GM23338 (cell line): Measurements from ENCODE around the gene PRSS36. TPM values are rescaled to one million over a fixed set of nuclear protein-coding genes. Genes with fewer than 3 reads are reported as not detected.

Source experiments
- ATAC-seq: fragments of 200-7000 bp; cut with Tn5 transposase; 3 replicates; pipeline ENCODE4 v1.9.1; 2020
- DNase-seq: peaks from one replicate; pipeline ENCODE4 v3.0.0-alpha.2; 2015; ENCODE audit warnings: low spot score
- H2AFZ ChIP-seq: fragments of 200-600 bp; sonication (generic); 2 replicates; pipeline ENCODE4 v1.8.0; 2016; ENCODE audit warnings: antibody characterized with exemption, mild to moderate bottlenecking, moderate library complexity
- H3F3A ChIP-seq: fragments of 200-600 bp; sonication (generic); replicated peaks from 2 replicates; pipeline ENCODE4 v1.8.0; 2017; ENCODE audit warnings: antibody characterized with exemption, mixed run types, low read depth
- H3K27ac ChIP-seq: fragments of 200-600 bp; sonication (generic); 2 replicates; pipeline ENCODE4 v1.6.1; 2016; ENCODE audit warnings: low read depth
- H3K27me3 ChIP-seq: fragments of 200-600 bp; sonication (generic); 2 replicates; pipeline ENCODE4 v1.8.0; 2016; ENCODE audit warnings: mild to moderate bottlenecking, mixed run types, moderate library complexity; ENCODE audit not compliant: insufficient read depth
- H3K36me3 ChIP-seq: fragments of 200-600 bp; sonication (generic); 2 replicates; pipeline ENCODE4 v1.8.0; 2016; ENCODE audit warnings: mild to moderate bottlenecking; ENCODE audit not compliant: insufficient read depth
- H3K4me1 ChIP-seq: fragments of 200-600 bp; sonication (generic); 2 replicates; pipeline ENCODE4 v1.8.0; 2016; ENCODE audit warnings: mild to moderate bottlenecking, moderate library complexity; ENCODE audit not compliant: insufficient read depth
- H3K4me2 ChIP-seq: fragments of 200-600 bp; sonication (generic); 2 replicates; pipeline ENCODE4 v1.7.1; 2017; ENCODE audit warnings: mixed run types
- H3K4me3 ChIP-seq: fragments of 200-600 bp; sonication (generic); 2 replicates; pipeline ENCODE4 v1.6.1; 2016; ENCODE audit warnings: mixed run types
- H3K79me2 ChIP-seq: fragments of 200-600 bp; sonication (generic); replicated peaks from 2 replicates; pipeline ENCODE4 v1.8.0; 2017; ENCODE audit warnings: mild to moderate bottlenecking; ENCODE audit not compliant: insufficient read depth
- H3K9me2 ChIP-seq: fragments of 200-600 bp; sonication (generic); 2 replicates; pipeline ENCODE4 v1.8.0; 2017; ENCODE audit not compliant: insufficient read depth
- H4K20me1 ChIP-seq: fragments of 200-600 bp; sonication (generic); replicated peaks from 2 replicates; pipeline ENCODE4 v1.8.0; 2017; ENCODE audit warnings: mild to moderate bottlenecking; ENCODE audit not compliant: insufficient read depth
- H3K27ac Mint-ChIP-seq: 2 replicates; pipeline ENCODE4 v1.8.0; 2020; ENCODE audit warnings: inconsistent platforms, mild to moderate bottlenecking, moderate library complexity, mixed read lengths
- H3K27me3 Mint-ChIP-seq: 3 replicates; pipeline ENCODE4 v1.8.0; 2022; ENCODE audit warnings: low read depth, mild to moderate bottlenecking, moderate library complexity, mixed read lengths, inconsistent platforms; ENCODE audit not compliant: insufficient read depth, poor library complexity
- H3K36me3 Mint-ChIP-seq: 3 replicates; pipeline ENCODE4 v1.8.0; 2021; ENCODE audit warnings: low read depth, mild to moderate bottlenecking, inconsistent platforms, moderate library complexity, mixed read lengths
- H3K4me1 Mint-ChIP-seq: 3 replicates; pipeline ENCODE4 v1.8.0; 2020; ENCODE audit warnings: mild to moderate bottlenecking, inconsistent platforms, mixed read lengths
- H3K4me3 Mint-ChIP-seq: 3 replicates; pipeline ENCODE4 v1.8.0; 2021; ENCODE audit warnings: moderate library complexity, mild to moderate bottlenecking, inconsistent platforms, mixed read lengths
- H3K9me3 Mint-ChIP-seq: 3 replicates; pipeline ENCODE4 v1.8.0; 2020; ENCODE audit warnings: moderate library complexity, mild to moderate bottlenecking, inconsistent platforms, mixed read lengths
- CREB1 ChIP-seq: fragments of 250-450 bp; sonication (Bioruptor Pico); IDR thresholded peaks from 2 replicates; pipeline ENCODE4 v1.5.0; 2020; ENCODE audit warnings: low read depth, mild to moderate bottlenecking, moderate library complexity
- EZH2 ChIP-seq: fragments of 200-600 bp; sonication (generic); IDR thresholded peaks from one replicate; pipeline ENCODE4 v1.8.0; 2017; ENCODE audit warnings: antibody characterized with exemption, mild to moderate bottlenecking, low read depth; ENCODE audit not compliant: unreplicated experiment
- EZH2phosphoT487 ChIP-seq: fragments of 200-600 bp; sonication (generic); IDR thresholded peaks from one replicate; pipeline ENCODE4 v1.8.1; 2018; ENCODE audit warnings: antibody characterized with exemption; ENCODE audit not compliant: unreplicated experiment
- JUNB ChIP-seq: IDR thresholded peaks from one replicate; pipeline ENCODE4 v1.6.1; 2016; ENCODE audit warnings: antibody characterized with exemption; ENCODE audit not compliant: unreplicated experiment
- NANOG ChIP-seq: IDR thresholded peaks from 2 replicates; pipeline ENCODE4 v1.6.1; 2016; ENCODE audit warnings: antibody characterized with exemption, borderline replicate concordance
- POLR2AphosphoS5 ChIP-seq: IDR thresholded peaks from 2 replicates; pipeline ENCODE4 v1.6.1; 2016; ENCODE audit warnings: antibody characterized with exemption, low read depth
- STAT1 ChIP-seq: IDR thresholded peaks from one replicate; pipeline ENCODE4 v1.6.1; 2016; ENCODE audit warnings: antibody characterized with exemption; ENCODE audit not compliant: unreplicated experiment
- ZNF114 ChIP-seq: fragments of 250-450 bp; sonication (Bioruptor Pico); IDR thresholded peaks from 2 replicates; pipeline ENCODE4 v1.5.0; 2020; ENCODE audit warnings: mild to moderate bottlenecking, moderate library complexity
- ZNF331 ChIP-seq: fragments of 250-450 bp; sonication (Bioruptor Pico); IDR thresholded peaks from 2 replicates; pipeline ENCODE4 v1.5.0; 2020; ENCODE audit warnings: low read depth, mild to moderate bottlenecking, moderate library complexity
- polyA plus RNA-seq: library from polyadenylated mRNA; unstranded; fragments of >200 nt; fragmentation: Nextera tagmentation; extraction: Ambion mirVana; gene quantifications from 2 replicates; pipeline ENCODE4 v1.2.1, GENCODE V29; 2016
- total RNA-seq: library from RNA; depleted of rRNA; stranded (reverse); fragments of >200 nt; shearing (Covaris generic); gene quantifications from 2 replicates; pipeline ENCODE4 v1.2.3, GENCODE V29; 2014
- TF ChIP-seq, protein P1 (sequence below): fragments of 250-450 bp; sonication (Bioruptor Pico); IDR thresholded peaks from 2 replicates; pipeline ENCODE4 v1.5.0; 2020; ENCODE audit warnings: mild to moderate bottlenecking, moderate library complexity
- TF ChIP-seq, protein P2 (sequence below), 2 experiments: fragments of 200-600 bp in 1 of 2; sonication (generic) in 1 of 2; conservative IDR thresholded peaks; 2 replicates each; pipeline versions ENCODE4 v1.5.1 to v1.6.1; 2016 to 2017; ENCODE audit warnings: antibody characterized with exemption in 2 of 2, low read depth in 2 of 2, mild to moderate bottlenecking in 2 of 2, moderate library complexity in 1 of 2
- TF ChIP-seq, protein P3 (sequence below): IDR thresholded peaks from 2 replicates; pipeline ENCODE4 v1.6.1; 2016; ENCODE audit warnings: antibody characterized with exemption
- TF ChIP-seq, protein P4 (sequence below): IDR thresholded peaks from one replicate; pipeline ENCODE4 v1.6.1; 2018; ENCODE audit warnings: antibody characterized with exemption; ENCODE audit not compliant: unreplicated experiment

Gene PRSS36
- total and polyA plus RNA-seq, 2 experiments from 2014 or later = 0.91 to 1.4 TPM

DNA sequence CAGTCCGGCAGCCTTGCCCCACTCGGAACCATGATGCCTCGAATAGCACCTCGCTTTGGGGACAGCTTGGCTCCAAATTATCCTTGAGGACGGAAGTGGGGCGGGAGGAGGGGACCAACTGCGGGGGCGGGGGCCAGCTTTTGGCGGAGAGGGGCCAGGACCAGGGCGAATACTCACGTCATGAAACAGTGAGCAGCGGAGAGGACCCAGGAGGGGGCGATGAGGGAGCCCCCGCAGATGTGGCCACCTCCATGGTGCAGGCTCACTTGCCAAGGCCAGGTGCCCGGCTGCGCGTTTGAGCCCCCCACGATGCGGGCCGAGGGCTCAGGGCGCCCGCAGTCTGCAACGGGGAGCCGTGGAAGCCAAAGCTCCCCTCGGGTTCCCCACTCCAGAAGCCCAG lies 970 bp downstream of the PRSS36 start:
- H3K79me2 ChIP-seq = no peaks in the 10 kb centered on the region

More for the DNA sequence above, 970 bp downstream of the PRSS36 start:
- Histone ChIP-seq H3K9me2 (no peaks in the 10 kb centered on the region), H3K4me2 (peak overlapping the region; percentile 86), H3F3A (0 out of 2 replicates have a peak, but pooled peaks cover 5% of the 10 kb centered on the region), H3K4me1 (peaks cover 14% of the 10 kb centered on the region), H3K27me3 (peaks cover 32% of the 10 kb centered on the region), H3K27ac (no peak overlapping the region), H3K4me3 (peak overlapping the region; percentile 70), H3K36me3 (no peaks in the 10 kb centered on the region; the same call in 1 of the 2 replicates), H4K20me1 (no peaks in the 10 kb centered on the region), H2AFZ (peak overlapping the region; percentile 99)
- H3K4me3 Mint-ChIP-seq = peak overlapping the region; percentile 63; the same call in 2 of the 3 replicates
- peaks cover 20% of the 10 kb centered on the region for H3K4me1 Mint-ChIP-seq
- H3K27ac Mint-ChIP-seq = no peak overlapping the region
- TF ChIP-seq EZH2phosphoT487 (no peak), EZH2 (no peak), POLR2AphosphoS5 (no peak), ZNF114 (CRISPR knock-in tag) (no peak), JUNB (no peak), STAT1 (no peak), CREB1 (CRISPR knock-in tag) (no peak), NANOG (no peak), ZNF331 (no peak)
- TF ChIP-seq, protein P1, sequence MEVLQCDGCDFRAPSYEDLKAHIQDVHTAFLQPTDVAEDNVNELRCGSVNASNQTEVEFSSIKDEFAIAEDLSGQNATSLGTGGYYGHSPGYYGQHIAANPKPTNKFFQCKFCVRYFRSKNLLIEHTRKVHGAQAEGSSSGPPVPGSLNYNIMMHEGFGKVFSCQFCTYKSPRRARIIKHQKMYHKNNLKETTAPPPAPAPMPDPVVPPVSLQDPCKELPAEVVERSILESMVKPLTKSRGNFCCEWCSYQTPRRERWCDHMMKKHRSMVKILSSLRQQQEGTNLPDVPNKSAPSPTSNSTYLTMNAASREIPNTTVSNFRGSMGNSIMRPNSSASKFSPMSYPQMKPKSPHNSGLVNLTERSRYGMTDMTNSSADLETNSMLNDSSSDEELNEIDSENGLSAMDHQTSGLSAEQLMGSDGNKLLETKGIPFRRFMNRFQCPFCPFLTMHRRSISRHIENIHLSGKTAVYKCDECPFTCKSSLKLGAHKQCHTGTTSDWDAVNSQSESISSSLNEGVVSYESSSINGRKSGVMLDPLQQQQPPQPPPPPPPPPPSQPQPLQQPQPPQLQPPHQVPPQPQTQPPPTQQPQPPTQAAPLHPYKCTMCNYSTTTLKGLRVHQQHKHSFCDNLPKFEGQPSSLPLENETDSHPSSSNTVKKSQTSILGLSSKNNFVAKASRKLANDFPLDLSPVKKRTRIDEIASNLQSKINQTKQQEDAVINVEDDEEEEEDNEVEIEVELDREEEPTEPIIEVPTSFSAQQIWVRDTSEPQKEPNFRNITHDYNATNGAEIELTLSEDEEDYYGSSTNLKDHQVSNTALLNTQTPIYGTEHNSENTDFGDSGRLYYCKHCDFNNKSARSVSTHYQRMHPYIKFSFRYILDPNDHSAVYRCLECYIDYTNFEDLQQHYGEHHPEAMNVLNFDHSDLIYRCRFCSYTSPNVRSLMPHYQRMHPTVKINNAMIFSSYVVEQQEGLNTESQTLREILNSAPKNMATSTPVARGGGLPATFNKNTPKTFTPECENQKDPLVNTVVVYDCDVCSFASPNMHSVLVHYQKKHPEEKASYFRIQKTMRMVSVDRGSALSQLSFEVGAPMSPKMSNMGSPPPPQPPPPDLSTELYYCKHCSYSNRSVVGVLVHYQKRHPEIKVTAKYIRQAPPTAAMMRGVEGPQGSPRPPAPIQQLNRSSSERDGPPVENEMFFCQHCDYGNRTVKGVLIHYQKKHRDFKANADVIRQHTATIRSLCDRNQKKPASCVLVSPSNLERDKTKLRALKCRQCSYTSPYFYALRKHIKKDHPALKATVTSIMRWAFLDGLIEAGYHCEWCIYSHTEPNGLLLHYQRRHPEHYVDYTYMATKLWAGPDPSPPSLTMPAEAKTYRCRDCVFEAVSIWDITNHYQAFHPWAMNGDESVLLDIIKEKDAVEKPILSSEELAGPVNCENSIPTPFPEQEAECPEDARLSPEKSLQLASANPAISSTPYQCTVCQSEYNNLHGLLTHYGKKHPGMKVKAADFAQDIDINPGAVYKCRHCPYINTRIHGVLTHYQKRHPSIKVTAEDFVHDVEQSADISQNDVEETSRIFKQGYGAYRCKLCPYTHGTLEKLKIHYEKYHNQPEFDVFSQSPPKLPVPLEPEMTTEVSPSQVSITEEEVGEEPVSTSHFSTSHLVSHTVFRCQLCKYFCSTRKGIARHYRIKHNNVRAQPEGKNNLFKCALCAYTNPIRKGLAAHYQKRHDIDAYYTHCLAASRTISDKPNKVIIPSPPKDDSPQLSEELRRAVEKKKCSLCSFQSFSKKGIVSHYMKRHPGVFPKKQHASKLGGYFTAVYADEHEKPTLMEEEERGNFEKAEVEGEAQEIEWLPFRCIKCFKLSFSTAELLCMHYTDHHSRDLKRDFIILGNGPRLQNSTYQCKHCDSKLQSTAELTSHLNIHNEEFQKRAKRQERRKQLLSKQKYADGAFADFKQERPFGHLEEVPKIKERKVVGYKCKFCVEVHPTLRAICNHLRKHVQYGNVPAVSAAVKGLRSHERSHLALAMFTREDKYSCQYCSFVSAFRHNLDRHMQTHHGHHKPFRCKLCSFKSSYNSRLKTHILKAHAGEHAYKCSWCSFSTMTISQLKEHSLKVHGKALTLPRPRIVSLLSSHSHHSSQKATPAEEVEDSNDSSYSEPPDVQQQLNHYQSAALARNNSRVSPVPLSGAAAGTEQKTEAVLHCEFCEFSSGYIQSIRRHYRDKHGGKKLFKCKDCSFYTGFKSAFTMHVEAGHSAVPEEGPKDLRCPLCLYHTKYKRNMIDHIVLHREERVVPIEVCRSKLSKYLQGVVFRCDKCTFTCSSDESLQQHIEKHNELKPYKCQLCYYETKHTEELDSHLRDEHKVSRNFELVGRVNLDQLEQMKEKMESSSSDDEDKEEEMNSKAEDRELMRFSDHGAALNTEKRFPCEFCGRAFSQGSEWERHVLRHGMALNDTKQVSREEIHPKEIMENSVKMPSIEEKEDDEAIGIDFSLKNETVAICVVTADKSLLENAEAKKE (CRISPR knock-in tag) = no peak
- TF ChIP-seq, protein P2, sequence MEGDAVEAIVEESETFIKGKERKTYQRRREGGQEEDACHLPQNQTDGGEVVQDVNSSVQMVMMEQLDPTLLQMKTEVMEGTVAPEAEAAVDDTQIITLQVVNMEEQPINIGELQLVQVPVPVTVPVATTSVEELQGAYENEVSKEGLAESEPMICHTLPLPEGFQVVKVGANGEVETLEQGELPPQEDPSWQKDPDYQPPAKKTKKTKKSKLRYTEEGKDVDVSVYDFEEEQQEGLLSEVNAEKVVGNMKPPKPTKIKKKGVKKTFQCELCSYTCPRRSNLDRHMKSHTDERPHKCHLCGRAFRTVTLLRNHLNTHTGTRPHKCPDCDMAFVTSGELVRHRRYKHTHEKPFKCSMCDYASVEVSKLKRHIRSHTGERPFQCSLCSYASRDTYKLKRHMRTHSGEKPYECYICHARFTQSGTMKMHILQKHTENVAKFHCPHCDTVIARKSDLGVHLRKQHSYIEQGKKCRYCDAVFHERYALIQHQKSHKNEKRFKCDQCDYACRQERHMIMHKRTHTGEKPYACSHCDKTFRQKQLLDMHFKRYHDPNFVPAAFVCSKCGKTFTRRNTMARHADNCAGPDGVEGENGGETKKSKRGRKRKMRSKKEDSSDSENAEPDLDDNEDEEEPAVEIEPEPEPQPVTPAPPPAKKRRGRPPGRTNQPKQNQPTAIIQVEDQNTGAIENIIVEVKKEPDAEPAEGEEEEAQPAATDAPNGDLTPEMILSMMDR (conservative IDR thresholded peaks at IDR 0.05; ENCODE audit: low read depth in 2 of 2) = no peak
- TF ChIP-seq, protein P3, sequence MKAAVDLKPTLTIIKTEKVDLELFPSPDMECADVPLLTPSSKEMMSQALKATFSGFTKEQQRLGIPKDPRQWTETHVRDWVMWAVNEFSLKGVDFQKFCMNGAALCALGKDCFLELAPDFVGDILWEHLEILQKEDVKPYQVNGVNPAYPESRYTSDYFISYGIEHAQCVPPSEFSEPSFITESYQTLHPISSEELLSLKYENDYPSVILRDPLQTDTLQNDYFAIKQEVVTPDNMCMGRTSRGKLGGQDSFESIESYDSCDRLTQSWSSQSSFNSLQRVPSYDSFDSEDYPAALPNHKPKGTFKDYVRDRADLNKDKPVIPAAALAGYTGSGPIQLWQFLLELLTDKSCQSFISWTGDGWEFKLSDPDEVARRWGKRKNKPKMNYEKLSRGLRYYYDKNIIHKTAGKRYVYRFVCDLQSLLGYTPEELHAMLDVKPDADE = no peak
- TF ChIP-seq, protein P4, sequence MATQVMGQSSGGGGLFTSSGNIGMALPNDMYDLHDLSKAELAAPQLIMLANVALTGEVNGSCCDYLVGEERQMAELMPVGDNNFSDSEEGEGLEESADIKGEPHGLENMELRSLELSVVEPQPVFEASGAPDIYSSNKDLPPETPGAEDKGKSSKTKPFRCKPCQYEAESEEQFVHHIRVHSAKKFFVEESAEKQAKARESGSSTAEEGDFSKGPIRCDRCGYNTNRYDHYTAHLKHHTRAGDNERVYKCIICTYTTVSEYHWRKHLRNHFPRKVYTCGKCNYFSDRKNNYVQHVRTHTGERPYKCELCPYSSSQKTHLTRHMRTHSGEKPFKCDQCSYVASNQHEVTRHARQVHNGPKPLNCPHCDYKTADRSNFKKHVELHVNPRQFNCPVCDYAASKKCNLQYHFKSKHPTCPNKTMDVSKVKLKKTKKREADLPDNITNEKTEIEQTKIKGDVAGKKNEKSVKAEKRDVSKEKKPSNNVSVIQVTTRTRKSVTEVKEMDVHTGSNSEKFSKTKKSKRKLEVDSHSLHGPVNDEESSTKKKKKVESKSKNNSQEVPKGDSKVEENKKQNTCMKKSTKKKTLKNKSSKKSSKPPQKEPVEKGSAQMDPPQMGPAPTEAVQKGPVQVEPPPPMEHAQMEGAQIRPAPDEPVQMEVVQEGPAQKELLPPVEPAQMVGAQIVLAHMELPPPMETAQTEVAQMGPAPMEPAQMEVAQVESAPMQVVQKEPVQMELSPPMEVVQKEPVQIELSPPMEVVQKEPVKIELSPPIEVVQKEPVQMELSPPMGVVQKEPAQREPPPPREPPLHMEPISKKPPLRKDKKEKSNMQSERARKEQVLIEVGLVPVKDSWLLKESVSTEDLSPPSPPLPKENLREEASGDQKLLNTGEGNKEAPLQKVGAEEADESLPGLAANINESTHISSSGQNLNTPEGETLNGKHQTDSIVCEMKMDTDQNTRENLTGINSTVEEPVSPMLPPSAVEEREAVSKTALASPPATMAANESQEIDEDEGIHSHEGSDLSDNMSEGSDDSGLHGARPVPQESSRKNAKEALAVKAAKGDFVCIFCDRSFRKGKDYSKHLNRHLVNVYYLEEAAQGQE = no peak
- H3K27me3 Mint-ChIP-seq = peaks cover 27% of the 10 kb centered on the region
- no peaks in the 10 kb centered on the region; the same call in 2 of the 3 replicates for H3K9me3 Mint-ChIP-seq
- no peaks in the 10 kb centered on the region; the same call in 2 of the 3 replicates for H3K36me3 Mint-ChIP-seq
- peak; percentile 27 for DNase-seq
- ATAC-seq = peak; percentile 11
